ENCODE results near the gene OR10G7.
A peak's percentile ranks its signal among the peaks of the same experiment; 100 is the strongest.

OR10G7 gene, protein sequence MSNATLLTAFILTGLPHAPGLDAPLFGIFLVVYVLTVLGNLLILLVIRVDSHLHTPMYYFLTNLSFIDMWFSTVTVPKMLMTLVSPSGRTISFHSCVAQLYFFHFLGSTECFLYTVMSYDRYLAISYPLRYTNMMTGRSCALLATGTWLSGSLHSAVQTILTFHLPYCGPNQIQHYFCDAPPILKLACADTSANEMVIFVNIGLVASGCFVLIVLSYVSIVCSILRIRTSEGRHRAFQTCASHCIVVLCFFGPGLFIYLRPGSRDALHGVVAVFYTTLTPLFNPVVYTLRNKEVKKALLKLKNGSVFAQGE

DNA sequence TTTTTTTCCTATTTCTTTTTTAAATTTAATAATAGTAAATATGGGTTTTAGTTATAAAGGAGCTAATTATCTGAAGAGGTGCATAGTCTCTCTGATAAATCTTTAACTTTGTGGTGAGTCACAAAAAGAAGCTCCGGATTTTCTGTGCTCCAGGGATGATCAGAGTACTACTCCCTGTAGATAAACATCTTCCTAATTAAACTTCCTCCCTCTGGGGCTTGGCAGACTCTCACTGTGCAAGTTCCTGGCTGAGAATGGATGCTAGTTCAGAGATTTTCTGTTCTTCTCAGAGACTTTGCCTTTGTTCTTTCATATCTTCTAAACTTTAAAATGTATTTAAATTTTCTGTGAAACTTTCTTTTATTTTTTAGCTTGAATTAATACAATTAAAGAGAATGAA is at the start of gene OR10G7:
OR10G7 (minus strand) TSS at position 72 of the 400 bp plus-strand sequence. CDS start 2,324 bp downstream, outside the sequence.
- DNase-seq, result no peak

DNA sequence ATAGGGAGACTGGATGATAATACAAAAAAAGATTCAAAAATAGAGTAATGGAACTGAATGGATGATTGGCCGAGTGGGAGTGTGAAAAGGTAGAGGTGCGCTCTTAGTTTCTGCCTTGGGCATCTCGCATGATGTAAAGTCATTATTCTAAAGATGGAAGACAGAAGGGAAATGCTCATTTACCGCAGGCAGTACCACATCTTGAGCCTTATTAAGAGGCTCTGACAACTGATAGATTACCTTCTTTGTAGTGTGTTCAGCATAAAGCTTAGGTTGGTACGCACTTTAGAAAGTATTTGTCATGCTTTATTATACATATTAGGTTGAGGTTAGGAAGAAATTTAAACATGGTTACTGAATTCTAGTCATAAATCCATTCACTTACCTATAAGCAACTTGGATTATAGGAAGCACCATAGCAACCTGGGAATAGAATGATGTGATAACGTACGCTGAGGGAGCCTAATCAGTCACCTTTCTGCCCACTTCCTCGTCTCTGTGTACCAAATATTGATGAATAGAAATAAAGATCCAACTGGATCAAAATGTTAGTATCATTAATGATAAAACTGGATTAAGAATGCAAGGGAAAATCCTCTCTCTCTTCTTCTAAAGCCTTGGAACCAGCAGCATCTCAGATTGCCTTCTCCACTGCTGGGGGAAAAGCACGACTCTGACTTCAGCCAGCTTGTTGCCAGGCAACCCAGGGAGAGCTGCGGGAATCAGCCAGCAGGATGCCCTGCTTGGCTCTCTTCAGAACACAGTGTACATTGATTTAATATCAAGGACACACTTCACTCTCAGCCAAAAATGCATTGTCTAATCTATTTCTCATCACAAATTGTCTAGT is 45.1 kb upstream of the OR10G7 start:
- DNase-seq, result peak; percentile 69

DNA sequence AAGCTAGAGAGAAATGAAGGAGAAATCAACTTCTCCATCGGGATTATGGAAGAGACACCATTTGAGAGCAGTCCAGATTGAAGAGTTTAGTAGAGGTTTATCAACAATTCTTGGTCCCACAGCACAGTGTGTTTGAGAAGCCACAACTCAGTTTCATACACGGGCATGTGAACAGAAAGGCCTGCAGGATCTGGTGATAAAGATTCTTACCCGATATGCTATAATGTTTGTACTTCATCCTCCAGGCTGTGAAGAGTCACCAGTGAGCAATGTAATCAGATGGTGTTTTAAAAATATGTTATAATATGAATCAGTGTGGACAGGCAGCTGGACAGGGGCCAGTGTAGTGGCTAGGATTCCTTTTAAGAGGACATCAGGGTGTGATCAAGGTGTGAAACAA is 44.5 kb upstream of the OR10G7 start:
- no peak for DNase-seq

DNA sequence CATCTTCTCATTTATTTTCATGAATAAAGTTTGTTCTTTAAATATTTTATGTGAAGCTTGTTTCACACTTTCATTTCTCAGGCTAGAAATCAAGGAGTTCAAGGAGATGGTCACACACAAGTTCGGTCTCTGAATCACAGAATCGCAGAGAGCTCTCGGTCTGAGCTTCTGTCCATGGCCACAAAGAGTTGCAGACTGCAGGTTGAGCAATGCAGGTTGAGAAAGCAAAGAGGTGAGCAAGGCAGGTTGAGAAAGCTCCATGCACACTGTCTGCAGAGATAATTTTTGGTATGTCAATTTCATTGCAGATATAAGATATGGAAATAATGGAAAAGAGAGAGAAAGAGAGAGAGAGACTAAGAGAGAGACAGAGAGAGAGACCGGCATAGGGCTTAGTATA is 41.2 kb upstream of the OR10G7 start:
- DNase-seq, result no peak

DNA sequence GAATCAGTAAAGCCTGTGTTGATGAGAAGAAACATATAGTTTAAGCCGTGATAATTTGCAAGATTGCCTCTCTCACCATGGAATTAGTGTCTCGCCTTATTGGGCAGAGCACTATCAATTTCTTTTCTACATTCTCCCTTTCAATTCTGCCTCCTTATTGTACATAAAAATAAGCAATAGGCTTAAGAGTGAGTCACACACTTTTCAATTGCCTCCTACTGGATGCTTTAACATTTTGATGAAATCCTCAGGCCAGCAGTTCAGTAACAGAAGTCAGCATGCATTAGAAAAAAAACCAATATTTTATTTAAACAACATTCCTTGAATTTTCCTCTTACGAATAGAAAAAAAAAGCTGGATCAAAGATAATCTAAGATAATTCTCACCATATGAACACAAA is 40.4 kb upstream of the OR10G7 start:
- DNase-seq, result no peak

DNA sequence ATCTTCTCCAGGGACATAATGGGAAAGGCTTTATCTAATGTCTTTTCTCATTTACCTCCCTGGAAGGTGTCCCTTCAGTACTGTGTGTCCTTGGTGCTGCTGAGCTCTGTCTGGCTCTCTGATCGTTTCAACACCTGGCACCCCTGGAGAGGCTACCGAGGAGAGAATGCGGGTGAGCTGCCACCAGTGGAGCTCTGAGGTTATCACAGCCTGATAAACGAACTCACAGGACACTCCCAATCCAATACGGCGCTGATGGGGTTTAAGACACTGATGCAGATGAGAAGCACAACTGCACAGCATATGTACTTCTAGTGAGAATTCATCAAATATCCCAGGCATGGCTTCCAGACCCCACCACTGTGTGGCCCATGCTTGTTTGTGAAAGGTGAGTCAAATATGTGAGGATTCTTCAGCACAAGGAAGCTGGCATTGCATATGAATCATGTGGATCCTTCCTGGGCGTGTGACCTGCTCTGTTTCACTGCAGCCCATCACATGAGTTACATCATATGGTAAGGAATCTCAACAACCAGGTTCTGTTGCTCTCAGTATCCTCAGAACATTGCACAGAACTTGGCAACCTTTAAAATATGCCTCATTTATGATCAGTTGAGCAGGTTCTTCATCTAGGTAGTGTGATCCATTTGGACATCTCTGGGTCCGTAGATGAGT is 39.3 kb upstream of the OR10G7 start:
- DNase-seq, result no peak

DNA sequence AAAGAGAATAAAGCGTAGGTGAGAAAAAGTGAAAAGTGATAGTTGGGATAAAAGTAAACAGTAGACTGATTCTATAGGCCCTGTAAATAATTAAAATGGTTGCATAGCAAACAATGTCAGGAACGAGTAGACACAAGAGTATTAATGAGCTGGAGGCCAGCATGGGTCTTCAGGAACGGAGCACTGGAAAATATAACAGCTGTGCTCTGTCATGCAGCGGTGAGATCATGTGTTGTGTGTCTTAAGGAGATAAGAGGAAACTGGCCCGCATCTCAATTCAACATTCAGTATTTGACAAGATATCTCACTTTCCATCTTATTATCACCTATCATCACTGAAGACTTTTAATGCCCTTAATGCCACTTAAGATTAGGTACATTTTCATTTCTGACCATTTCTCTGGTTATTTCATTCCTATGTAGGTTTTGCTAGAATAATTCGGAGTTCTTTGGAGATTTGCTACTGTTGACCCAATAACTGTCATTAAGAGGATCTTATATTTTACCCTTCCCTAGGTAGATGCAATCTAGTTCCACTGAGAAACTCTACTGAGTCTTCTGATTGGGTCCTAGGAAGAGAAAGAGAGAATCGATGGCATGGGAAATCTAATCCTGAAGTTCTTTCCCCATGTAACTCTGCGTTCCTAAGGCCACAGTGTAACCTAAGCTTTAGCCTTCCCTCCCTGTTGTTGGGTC is 38.7 kb upstream of the OR10G7 start:
- DNase-seq, result no peak

DNA sequence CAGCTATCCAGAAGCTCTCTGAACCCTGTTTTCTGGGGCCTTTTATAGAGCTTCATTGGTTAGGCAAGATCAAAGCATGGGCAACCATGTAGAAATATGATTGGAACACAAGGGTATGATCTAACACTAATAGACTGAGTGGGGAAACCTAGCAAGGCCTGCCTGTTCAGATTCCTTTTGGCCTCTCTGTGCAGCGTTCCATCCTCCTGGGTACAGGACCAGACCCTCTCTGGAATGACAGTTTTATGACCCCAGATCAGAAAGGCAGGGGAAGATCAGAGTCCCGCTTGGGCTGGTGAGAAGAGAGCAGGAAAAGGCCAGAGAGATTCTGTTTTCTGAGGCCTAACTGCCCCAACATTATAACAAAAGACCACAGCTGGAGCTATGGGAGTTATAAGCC is 37.5 kb upstream of the OR10G7 start:
- no peak for DNase-seq

DNA sequence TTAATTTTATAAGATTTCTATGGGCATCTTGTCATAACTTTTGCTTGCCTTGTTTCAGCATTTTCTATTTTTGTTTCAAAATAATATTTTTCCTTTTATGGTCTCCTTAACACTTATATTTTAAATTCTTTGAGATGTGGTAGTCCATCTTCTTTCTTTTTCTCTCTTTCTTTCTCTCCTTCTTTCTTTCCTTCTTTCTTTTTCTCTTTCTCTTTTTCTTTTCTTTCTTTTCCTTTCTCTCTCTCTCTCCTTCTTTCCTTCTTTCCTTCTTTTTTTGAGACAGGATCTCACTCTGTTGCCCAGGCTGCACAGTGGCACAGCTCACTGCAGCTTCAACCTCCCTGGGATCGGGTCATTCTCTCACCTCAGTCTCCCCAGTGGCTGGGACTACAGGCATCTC is 36.1 kb upstream of the OR10G7 start:
- no peak for DNase-seq

DNA sequence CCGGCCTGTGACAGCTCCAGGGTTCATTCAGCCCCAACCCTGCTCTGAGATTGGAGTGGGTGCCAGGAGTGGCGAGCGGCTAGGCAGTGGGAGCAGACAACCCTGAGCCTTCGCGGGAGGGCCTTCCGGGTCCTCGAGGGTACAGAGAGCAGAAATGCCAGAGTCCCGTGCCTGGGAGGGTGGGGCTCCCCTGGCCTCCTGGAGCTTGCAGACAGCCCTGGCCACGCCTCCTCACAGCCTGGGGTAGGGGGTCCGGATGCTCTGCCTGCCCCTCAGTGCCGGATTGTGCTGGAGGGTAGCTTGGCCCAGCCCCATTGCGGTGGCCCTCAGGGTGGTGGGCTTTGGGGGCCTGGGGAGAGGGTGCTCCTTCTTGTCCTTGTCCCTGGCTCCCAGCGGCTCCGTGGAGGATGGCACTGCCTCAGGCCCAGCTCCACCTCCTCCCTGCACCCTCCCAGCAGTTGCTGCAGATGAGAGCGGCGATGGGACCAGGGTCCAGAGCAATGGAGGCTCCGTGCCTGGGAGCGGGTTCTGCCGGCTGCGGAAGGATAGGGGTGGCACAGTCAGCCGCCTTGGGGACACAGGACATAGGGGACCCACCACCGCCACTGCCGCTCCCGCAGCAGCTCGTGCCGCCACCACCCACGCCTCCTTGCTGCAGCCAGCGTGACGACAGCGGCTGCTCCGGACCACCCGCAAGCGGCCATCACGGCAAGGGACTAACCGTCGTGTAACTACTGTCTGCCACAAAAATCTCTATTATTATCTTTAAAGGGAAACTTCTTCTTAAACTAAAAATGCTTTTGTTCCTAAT is 34.9 kb upstream of the OR10G7 start:
- DNase-seq, result peak; percentile 41

DNA sequence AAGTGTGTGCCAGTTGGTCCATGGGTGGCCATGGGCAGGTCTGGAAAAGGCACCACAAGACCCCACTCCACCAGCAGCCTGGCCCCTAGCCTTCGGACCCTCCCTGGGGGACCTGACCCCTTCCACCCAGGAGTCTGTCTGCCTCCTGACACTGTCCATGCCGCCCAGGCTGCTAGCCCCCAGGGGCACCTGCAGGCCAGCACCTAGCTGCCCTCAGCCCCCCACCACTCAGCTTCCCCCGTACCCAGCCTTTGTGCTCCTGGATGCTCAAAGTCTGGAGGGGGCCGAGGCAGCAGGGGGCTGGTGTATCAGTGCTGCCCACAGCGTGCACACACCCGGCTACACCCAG is 34.3 kb upstream of the OR10G7 start:
- no peak for DNase-seq

DNA sequence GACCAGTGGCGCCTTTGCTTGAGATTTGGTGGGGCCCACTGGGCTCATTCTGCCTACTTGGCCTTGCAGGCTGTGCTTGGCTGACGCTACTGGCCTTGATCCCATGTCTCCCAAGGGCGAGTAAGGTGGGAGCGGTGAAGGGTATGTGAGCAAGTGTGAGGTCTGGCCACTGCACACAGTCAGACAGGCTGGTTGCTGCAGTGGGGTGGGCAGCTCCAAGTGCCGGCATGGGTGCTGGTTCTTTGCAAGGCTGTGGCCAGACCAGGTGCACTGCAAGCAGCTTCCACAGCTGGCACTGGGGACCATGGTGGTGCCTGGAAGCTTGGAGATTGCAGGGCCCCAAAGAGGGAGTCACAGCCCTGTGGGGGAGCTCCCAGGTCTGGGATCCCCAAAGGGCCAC is 33.4 kb upstream of the OR10G7 start:
- no peak for DNase-seq

DNA sequence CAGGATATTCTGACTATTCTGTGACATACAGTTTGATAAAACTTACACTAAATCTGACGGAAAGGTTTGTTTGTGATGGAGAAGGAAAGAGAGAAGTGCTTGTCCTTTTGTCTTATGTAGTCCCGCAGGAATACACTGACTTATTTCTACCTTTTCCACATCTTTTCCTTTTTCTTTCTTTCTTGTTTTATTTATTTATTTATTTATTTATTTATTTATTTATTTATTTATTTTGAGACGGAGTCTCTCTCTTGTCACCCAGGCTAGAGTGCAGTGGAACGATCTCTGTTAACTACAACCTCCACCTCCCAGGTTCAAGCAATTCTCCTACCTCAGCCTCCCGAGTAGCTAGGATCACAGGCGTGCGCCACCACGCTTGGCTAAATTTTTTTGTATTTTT is 31.0 kb upstream of the OR10G7 start:
- no peak for DNase-seq

DNA sequence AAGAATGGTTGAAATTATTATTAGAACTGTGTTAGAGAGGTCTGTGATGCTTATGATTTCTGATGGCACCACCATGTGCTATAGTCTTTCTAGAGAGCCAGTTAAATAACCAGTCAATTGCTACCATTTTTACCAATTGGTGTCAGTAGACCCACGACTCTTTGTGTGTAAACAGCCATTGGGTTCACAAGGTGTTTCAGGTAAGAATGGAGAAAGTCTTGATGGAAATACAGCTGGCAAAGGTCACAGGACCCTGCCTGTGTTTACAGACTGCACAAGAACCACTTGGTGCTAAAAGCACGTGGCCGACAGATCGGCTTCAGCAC is 30.5 kb upstream of the OR10G7 start:
- no peak for DNase-seq

DNA sequence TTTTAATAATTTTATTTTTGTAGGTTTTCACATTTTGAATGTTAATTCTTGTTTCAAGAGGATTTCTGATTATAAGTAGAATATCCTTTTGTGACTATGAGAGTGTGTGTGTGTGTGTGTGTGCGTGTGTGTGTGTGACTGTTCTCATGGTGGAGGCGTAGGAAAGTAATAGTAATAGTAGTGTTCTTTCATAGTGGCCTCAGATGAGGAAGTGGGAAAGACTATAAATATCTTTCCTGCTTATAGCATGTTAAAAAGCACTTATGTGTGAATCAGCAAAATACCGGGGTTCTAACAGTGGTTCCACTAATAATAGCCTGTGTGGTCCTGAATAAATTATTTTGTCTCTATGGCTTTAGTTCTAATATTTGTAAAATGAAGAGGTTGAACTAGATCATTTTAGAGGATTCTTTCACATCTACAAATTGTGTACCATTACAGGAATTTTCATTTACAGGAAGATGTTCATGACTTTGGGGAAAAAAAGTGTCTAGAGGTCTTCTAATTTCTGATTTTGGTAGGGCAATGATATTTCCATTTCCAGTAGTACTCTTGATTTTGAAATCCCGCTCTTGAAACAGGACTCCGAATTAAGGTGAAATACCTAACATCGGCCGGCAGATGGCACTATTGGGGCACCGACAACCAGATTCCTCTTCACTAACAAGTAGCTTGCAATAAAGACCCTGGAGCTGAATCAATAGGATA is 29.9 kb upstream of the OR10G7 start:
- DNase-seq, result peak; percentile 72

DNA sequence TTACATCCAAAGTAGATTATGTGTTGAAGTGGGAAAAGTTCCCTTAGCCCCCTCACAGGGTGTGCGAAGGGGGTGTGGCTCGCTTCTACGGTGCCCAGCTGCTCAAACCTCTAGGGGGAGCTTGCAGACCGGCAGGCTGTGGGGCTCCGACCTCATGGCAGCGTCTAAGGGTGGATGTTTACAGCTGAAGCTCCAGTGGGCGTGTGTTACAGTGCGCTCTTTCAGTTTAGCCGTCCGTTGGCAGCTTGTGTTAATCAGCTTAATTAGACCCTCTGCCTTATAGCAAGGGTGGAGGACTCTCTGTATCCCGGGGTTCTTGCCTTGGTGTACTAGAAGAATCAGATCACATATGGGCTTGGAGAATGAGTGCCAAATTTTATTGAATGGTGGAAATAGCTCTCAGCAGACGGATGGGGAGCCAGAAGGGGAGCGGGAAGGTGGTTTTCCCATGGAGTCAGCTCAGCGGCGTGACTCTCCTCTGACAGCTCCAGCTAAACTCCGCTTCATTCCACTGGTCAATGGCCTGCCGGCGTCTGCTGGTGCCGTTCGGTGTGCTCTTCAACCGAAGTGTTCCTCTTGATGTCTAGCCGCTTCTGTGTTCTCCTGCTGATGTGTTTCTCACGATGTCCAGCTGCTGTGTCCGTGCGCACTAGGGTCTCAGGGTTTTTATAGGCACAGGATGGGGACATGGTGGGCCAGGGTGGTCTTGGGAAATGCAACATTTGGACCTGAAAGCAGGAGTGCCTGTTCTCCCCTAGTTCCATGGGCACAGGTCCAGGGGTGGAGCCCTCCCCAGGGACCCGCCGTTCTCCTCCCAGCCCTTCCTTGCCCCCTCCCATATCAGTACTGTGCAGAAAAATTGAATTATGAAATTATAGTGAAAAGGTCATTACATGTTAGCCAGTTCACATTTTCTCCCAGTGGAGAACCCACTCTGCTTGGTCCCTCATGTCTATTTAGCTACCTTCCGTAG is 28.6 kb upstream of the OR10G7 start:
- peak; percentile 72 for DNase-seq

DNA sequence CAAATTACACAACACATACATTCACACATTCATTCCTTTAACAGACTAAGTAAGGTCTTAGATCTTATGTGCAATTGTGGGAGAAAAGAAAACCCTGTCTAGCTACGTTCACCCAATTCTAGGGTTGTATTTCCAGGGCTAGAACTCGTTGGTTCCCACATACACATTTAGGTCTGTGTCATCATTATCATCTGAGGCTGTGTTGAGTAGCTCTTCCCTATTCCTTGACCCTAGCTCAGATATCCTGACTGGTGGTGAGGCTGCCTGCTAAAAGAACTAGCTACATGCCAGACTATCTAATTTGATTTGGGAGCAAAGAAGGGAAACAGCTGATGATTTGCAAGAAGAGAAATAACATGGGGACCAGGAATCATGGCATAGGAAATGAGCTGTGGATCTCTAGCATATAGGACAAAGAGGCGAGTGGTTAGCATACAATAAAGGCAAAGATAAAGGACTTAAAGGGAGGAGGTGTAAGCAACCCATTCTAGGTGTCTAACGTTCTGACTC is 27.5 kb upstream of the OR10G7 start:
- no peak for DNase-seq

DNA sequence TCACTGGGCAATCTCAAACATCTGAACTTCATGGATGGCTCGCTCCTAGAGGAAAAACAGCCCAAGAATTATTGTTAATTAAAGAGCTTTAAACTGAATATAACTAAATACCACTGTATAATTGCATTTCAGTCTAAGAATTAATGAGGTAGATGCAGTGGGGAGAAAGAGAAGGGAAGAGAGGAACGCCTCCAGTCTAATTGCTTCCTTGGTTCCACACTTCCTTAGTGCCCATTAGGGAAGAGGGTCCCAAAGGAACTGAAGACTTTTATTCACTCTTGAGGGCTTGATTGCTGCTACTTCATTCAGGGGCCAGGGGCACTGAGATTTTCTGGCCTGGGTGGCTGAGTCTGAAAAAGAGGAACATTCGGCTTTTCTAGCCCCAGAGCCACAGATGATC is 11.8 kb upstream of the OR10G7 start:
- no peak for DNase-seq

DNA sequence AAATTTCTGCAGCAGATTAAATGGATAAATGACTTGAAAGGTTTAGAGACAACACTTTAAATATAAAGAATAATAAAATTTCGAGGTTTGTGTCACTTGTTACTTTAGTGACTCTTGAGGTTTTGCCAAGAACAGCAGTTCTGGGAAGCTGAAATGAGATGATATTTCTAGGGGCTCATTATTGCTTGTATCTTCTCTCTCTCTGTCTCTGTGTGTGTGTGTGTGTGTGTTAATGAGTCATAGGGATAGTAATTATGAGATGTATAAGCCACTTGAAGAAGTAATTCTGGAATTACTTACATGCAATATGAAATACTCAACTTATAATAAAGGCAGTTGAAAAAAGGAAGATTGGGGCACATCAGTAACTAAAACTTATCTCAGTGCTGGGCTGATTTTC is 9.6 kb upstream of the OR10G7 start:
- no peak for DNase-seq

DNA sequence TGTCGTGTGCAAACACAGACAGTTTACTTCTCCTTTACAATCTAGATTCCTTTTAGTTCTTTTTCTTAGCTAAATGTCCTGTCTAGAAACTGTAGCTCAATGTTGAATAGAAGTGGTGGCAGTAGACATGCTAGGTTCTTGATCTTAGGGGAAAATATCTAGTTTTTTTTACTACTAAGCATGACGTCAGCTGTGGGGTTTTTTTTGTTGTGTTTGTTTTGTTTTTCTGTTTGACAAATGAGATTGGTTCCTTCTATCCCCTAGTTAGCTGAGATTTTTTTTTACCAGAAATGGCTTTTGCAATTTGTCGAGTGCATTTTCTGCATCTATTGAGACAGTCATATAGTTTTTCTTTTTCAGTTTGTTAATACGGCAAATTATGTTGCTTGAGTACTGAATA is 2.3 kb upstream of the OR10G7 start:
- DNase-seq, result no peak

DNA sequence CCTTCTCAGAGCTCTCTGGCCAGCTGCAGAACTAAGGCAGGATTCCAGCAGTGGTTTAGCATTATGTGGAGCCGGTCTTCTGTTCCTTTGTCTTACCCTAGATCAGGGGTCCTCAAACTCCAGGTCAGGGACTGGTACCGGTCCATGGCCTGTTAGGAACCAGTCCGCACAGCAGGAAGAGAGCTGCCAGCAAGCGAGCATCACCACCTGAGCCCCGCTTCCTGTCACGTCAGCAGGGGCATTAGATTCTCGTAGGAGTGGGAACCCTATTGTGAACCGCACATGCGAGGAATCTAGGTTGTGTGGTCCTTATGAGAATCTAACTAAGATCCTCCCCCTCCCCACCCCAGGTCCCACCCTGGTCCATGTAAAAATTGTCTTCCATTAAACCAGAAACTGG is 1.6 kb downstream of the OR10G7 start:
- DNase-seq, result no peak
